ENCODE results near the gene CHD3.

CHD3 gene

DNA sequence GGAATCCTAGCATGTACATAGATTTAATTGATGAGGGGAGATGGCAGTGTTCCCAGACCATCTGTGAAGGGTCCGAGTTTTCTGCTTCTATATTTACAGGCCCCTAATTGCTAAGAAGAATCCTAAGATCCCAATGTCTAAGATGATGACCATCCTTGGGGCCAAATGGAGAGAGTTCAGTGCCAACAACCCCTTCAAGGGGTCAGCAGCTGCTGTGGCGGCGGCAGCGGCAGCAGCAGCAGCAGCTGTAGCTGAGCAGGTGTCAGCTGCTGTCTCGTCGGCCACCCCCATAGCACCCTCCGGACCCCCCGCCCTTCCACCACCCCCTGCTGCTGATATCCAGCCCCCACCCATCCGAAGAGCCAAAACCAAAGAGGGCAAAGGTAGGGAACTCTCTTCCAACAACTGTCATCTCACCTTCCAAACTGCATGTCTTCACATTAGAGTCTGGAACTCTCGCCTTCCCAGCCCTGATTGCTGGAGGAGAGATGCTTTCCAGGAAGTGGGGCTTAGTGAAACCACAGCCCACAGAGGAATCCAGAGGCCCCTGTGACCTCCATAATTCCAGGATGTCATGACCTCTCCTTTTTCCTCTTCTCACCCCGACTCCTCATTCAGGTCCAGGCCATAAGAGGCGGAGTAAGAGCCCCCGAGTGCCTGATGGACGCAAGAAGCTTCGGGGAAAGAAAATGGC is 4.7 kb downstream of the CHD3 start:
- no peak for DNase-seq

DNA sequence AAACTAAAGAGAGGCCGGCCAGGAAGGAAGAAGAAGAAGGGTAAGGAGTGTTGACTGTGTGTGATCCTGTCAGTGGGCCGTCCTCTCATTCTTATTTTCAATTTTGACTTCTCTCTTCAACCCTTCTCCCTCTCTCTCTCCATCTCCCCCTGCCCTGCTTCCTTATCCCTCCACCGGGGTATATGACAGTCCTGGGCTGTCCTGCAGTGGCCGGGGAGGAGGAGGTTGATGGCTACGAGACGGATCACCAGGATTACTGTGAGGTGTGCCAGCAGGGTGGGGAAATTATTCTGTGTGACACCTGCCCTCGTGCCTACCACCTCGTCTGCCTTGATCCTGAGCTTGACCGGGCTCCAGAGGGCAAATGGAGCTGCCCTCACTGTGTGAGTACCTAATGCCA is 5.6 kb downstream of the CHD3 start:
- no peak for DNase-seq

DNA sequence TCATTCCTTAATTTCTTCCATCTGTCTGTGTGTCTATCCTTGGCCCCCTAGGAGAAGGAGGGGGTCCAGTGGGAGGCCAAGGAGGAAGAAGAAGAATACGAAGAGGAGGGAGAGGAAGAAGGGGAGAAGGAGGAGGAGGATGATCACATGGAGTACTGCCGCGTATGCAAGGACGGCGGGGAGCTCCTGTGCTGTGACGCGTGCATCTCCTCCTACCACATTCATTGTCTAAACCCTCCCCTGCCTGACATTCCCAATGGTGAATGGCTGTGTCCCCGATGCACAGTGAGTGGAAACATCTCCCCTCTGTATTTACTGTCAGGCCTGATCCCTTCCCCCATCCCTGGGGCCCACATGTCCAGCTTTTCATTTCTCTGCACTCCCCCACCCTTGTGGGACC is 6.3 kb downstream of the CHD3 start:
- DNase-seq, result no peak

DNA sequence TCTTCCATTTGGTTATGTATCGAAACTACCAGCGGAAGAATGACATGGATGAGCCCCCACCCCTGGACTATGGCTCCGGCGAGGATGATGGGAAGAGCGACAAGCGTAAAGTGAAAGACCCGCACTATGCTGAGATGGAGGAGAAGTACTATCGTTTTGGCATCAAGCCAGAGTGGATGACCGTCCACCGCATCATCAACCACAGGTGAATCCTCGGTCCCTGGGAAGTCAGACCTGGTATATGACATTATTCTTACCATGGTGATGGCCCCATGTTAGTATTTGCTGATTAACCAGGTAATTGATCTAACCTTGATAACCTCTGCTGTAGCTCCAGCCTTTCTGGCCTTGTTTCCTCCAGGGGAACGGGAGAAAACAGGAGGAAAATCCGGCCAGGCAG is 8.5 kb downstream of the CHD3 start:
- DNase-seq, result no peak

DNA sequence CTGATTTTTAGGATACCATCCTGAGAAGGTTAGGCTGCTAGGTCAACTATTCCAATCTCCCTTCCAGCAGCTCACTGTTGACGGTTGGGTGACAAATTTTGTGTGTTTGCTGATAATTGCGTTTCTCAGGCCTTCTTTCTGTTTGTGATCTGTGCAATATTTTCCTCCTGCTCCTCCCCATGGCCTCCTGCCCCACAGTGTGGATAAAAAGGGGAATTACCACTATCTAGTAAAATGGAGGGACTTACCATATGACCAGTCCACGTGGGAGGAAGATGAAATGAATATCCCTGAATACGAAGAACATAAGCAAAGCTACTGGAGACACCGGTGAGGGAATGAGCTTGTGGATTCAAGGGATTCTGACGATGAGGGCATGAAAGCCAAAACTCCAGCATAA is 9.2 kb downstream of the CHD3 start:
- peak in 8 of 51 donors; percentile 9 to 69 (median 34) for DNase-seq

DNA sequence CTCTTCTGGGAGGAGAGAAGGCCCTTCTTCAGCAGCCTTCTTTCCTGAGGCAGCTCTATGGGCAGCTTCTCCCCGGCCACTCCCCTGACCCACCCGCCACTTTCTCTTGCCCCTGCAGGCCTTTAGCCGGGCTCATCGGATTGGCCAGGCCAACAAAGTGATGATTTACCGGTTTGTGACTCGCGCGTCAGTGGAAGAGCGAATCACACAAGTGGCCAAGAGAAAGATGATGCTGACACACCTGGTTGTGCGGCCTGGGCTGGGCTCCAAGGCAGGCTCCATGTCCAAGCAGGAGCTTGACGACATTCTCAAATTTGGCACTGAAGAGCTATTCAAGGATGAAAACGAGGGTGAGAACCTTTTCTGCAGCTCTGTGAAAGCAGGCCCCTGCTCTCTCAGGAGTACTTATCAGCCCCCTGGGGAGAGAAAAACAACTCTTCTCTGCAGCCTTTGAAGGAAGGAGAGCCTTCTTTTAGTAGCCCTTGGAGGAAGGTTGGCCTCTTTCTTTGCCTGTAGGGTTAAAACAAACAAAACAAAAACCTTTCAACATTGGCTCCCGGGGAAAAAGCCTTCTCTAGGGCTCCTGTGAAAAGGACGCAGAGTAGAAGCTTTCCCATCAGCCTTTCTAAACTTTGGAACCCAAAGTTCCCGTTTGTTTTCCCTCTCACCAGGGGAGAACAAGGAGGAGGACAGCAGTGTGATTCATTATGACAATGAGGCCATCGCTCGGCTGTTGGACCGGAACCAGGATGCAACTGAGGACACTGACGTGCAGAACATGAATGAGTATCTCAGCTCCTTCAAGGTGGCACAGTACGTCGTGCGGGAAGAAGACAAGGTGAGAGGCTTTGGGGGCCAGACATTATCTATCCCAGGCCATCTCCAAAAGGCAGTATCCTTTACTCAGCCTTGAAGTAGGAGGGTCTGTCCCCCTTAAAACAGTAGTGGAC is 14.8 kb downstream of the CHD3 start:
- DNase-seq, result peak in 4 of 51 donors; percentile 3 to 33 (median 22)

DNA sequence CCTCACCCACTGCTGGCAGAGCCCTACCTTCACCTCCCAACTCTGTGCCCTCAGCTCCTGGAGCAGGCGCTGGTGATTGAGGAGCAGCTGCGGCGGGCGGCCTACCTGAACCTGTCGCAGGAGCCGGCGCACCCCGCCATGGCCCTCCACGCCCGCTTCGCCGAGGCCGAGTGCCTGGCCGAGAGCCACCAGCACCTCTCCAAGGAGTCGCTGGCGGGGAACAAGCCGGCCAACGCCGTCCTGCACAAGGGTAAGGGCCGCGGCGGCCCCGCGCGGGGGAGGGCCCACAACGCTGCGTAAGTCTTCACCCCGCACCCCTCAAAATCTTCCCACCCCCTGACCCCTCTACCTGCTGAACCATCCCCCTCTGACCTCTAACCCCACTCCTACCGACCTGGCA is 20.5 kb downstream of the CHD3 start:
- no peak for DNase-seq

DNA sequence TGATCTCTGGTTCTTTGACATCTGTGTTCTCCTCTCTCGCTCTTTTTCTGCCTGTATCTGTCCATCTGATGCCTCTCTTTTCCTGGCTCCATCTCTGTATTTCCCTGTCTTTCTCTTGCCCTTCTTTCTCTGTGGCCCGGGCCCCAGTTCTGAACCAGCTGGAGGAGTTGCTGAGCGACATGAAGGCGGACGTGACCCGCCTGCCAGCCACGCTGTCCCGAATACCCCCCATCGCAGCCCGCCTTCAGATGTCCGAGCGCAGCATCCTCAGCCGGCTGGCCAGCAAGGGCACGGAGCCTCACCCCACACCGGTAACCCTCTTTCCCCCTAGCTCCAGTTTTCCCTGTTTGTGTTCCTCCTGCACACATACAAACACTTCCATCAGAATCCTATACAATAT is 21.7 kb downstream of the CHD3 start:
- no peak for DNase-seq

DNA sequence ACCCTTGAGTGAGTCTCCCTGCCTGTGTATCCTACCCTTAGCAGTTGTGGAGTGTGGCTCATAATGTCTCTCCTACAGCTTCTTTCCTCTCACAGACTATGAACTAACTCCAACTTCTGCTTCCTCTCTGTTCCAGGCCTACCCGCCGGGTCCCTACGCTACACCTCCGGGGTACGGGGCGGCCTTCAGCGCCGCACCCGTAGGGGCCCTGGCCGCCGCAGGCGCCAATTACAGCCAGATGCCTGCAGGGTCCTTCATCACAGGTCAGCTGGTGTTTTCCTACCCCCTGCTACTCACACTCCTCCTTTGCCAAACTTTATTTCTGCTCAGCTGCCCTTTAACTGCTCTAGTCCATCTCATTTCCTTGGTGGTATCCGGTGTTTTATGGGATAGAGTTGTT is 22.1 kb downstream of the CHD3 start:
- DNase-seq, result no peak

DNA sequence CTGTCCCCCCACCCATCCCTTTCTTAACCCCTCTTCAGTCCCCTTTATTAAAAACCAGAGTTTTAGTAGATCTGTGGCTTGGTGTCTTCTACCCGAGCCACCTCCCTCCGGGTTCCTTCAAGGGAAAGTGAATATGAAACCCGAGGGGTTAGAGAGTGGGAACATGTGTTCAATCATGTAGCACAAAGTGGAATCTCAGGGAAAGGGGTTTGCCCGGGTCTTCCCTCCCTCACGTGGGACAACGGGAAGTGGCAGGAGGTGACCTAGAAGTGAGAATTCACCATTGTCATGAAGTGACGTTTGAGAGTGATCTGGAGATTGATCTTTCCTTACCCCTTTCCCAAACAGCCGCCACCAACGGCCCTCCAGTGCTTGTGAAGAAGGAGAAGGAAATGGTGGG is 22.5 kb downstream of the CHD3 start:
- no peak for DNase-seq

DNA sequence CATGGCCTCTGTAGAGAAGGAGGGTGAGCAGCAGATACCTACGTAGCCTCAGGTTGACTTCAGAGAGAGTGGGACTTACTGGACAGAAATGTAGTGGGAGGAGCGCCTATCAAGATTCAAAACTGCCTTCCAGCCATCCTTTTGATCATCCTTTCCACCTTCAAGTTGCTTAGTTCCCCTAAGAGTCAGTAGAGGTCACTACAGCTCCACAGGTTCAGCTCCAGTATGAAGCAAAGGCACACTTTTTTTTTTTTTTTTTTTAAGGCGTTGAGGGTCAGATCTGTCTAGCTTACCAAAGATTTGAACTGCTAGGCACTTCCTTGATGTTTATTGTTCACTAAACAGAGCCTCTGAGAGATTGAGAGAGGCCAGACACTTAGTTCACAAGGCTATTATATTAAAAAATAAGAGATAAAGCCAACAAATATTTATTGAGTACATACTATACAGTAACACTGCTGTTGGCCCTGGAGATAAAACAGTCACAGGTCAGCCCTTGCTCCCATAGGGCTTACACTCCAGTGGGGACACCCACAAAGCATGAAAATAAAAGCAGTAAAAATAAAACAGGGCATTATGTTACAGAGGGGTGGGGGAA is 24.4 kb downstream of the CHD3 start:
- peak in 5 of 51 donors; percentile 1 to 33 (median 10) for DNase-seq

DNA sequence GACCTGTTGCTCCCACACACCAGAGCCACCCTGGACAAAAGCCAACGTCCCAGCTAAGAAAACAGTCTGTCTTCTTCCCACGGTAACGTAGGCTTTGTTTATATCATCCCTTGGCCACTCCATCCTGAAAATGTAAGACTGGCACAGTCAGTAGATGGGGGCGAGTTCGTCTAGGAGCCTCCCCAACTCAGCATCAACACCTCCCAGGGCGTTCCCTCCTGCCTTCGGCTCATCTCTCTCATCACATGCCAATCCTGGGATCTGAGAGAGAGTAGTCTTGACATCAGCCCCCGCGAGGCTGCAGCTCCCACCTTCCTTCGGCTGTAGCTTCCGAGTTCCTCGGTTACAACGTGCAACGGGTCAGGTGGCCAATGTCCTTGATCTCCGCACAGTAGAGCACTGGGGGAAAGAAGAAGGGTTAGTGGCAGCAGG is 26.6 kb downstream of the CHD3 start:
- peak in 4 of 51 donors; percentile 45 to 75 (median 64) for DNase-seq

DNA sequence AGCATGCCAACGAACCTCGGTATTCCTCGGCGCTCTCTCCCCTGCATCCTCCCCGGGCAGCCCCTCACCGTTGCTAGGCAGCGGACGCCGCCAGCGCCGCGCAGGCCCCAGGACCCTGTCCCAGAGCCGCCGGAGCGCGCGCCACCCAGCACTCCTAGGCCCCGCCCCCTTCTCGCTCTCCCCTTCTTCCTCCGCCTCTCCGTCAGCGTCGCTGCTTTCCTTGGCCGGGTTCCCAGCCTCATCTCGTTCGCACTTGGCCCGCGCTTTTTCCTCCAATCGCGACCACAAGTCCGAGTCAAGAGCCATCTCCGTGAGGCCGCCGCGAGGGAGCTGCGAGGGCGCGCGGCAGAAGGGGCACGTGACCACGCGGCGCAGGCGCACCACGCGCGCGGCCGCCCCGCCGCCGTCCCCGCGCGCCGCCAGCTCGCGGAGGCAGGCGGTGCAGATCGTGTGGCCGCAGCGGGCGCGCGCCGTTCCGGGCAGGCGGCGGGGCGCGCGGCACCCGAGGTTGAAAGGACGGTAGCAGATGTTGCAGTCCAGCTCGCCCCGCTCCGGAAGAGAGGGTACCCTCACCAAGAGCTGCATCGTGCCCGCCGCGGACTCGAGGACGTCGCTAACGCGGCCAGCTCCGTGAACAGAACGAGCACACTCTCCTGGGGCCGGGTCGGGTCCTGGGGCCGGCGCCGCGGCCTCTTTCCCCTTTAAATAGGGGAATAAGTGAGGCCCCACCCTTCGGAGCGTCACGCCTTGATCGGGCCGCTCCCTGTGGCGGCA is 27.2 kb downstream of the CHD3 start, which contains the start of gene RNF227:
RNF227 (minus strand) TSS at position 679 of the 774 bp plus-strand sequence; CDS start at position 585, 94 bp downstream.
- peak; percentile 43 to 92 (median 76) for DNase-seq

DNA sequence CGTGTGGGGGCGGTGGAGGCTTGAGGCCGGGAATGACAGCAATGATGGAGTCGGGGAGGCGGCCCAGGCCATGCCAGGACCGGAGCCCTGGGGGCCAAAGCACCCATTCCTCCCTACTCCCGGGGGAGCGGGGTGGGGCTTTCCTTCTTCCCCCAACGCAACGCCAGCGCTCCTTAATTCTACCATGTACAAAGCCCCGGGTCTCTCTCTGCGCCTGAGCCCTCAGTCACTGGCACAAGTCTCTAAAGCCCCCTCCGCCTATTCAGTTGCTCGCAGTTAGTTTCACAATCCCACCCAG is 27.7 kb downstream of the CHD3 start:
- DNase-seq, result peak in 2 of 51 donors; percentile 43 to 50

DNA sequence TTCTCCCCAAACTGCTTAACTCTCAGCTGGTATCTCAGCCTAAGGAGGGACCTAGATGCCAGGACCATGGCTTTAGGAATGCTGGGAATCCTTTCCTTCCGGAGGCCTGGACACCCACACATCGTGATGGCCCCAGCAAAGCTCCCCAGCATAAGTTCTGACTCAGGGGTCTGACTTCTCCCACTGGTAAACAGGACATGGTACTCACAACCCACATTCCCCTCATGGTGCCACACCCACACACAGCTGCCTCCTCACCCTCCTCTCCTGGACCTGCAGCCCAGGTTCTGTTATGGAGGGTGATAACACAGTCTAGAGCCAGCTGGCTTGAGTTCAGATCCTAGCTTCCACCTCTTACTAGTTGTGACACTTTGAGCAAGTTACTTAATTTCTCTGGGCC is 28.2 kb downstream of the CHD3 start:
- no peak for DNase-seq

DNA sequence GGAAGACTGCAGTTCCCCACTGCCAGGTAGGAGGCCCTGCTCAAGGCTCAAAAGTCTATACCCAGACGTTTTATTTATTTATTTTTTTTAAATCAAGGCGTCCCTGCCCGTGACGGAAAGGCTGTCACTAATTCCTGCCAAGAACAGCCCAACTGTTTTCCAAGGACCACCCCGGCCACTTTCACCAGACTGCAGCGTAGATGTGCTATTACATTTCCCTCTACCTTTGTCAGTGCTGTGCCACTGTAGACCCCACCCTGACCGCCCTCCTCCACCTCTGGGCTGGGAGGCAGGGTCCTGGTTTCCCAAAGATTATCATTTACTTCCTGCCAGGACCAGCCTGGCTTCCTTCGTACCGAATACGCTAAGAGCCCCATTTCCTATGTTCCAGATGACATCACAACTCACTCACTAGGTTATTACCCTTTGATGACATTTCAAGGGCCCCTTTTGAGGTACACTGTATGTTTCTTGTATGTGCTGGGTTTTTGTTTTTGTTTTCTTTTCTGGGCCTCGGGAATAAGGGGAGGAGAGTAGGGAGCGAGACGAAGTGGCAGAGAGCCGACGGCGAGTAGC is 33.8 kb downstream of the CHD3 start:
- peak in 1 of 51 donors; percentile 69 for DNase-seq

DNA sequence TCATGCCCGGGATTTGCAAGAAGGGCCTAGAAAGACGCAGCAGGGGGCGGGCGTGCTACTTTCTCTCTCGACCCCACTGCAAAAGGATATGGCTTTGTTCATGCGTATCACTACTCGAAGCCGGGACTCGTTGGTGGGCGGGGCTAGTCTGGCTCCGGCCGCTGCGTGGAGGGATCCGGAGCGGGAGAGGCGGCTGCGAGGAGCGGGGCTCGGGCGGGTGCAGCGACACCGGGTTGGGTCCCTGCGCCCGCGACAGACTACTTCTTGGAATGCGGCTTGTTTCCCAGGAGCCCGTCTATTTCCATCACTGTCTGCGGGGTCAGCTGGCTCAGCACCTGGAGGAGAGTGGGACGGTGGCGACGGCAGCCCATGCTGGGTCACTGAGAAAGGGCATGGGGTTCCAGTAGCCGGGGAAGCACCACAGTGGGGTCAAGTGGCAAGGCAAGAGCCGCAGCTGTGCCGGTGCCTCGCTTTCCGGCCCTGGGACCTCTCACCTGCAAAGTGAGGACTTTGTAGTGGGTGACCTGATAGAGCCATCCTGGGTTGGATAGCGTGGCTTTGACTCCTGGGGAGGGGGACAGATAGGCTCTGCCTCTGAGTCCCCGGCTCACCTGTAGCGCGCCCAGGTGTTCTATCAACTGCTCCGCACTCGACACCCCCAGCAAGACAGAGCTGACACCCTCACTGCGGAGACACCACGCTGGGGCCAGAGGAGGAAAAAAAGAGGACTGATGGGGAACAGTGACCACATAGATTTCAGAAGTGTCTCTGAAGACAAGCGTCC is 34.4 kb downstream of the CHD3 start:
- peak in 48 of 51 donors; percentile 14 to 85 (median 59) for DNase-seq

DNA sequence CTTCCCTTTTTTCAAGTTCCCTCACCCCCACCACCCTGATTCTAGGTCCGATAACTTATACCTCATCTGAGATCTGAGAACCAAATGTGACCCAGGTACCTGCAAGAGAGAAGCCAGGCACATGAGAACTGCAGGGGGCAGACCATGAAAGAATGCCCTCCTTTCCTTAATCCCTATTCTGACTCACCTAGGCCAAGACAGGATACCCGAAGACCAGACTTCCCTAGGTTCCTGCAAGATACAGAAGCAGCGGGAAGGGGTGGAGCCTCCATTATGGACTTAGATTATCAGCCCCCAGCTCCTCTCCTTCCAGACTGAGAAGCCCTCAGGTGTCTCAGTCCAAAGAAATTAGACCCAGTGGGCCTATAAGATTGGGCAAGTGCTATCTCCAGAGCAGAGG is 39.0 kb downstream of the CHD3 start:
- DNase-seq, result no peak

DNA sequence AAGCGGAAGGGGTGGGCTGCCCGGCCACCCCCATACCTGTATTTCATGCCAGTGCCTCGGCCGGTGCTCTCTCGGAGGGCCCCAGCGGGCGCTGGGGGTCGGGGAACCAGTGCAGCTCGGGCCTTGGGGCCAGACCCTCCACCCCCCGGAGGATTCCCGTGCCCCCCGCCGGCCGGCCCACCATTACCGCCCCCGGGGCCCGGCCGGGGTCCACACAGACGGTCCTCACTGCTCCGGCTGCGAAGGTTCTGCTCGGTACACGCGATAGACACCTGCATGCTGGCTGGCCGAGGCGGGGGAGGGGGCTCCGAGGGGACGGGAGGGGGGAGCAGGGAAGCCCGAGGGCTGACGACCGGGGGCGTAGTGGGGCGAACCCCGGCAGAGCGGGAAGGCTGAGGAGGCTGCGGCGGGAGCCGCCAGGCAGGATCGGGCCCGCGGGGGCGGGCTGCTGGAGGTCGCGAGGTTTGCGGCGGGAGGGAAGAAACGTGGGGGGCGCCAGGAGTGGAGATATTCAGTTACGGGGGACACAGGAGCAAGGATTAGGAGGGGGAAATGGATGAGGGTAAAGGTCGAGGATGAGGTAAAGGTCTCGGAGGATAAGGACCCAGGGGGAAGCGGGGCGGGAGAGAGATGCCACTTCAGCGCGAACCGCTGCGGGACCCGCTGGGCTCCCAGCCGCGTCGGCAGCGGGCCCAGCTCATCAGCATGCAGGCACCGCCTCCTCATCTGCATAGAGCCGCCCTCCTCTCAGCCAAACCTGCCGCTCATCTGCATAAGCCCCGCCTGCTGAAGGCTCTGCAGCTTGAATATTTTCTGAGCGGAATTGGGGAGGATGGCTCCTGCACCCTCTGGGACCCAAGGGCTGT is 40.8 kb downstream of the CHD3 start, which contains the start of gene KCNAB3:
KCNAB3 (minus strand) TSS at position 699 of the 866 bp plus-strand sequence; CDS start at position 278, 421 bp downstream.
- peak in 34 of 51 donors; percentile 8 to 81 (median 54) for DNase-seq

All from hypothalamus (tissue), 51 donors.